G401 (cell line): ENCODE results near the gene KIAA0513. TPM values are rescaled to one million over a fixed set of nuclear protein-coding genes. Genes with fewer than 3 reads are reported as not detected.
A peak's percentile ranks its signal among the peaks of the same experiment; 100 is the strongest.

Source experiments
- DNase-seq: peaks from one replicate; pipeline ENCODE4 v3.0.0-alpha.2; 2015; ENCODE audit warnings: low spot score
- in situ Hi-C: cut with HindIII; loops from 2 replicates; pipeline ENCODE4 v1.10.0; 2016; ENCODE audit warnings: low sequenced_read_pairs, mixed read lengths
- total RNA-seq: library from RNA; depleted of rRNA; stranded (reverse); fragments of >200 nt; shearing (Covaris generic); gene quantifications from 2 replicates; pipeline ENCODE4 v1.2.3, GENCODE V29; 2014

KIAA0513 gene
- total RNA-seq, 1 experiment from 2014 or later = 10.5 TPM

DNA sequence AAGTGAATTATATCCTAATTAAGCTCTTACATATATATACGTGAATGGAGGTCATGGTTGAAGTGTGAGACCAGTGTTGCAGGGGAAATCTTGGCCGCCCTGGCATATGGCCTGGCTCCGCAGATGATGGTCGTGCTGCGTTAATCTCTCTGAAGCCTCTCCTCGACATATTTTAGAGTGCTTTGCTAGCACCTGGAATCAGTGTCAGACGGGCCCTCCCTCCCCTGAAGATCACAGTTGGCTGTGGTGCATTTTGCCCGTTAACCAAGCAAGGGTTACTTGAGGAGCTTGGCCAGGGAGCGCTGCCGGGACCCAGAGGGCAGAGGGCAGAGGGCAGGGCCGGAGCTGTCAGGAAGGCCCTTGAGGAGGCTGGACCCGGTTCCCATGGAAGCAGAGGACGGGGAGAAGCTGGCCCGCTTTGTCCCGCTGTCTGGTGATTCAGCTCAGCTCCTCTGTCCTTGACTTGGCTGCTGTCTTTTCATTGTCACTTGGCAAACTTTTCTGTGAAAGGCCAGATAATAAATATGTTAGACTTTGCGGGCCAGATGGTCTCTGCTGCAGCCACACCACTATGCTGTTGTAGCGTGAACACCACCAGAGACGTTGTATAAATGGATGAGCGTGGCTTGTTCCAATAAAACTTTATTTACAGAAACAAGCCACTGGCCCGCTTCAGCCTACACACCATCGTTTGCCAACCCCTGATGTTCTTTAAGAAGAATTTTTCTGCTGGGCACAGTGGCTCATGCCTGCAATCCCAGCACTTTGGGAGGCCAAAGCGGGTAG is 52.4 kb downstream of the KIAA0513 start:
- DNase-seq = no peak
- in situ Hi-C loops = no loop called here

GRCh38 chr16:85081038-85081437 is 53.4 kb downstream of the KIAA0513 start:
- in situ Hi-C loops = no loop called here
- no peak for DNase-seq

- in situ Hi-C loops = no loop called here
- no peak for DNase-seq
These were observed 54.2 kb downstream of the KIAA0513 start for GRCh38 chr16:85081765-85082164.

DNA sequence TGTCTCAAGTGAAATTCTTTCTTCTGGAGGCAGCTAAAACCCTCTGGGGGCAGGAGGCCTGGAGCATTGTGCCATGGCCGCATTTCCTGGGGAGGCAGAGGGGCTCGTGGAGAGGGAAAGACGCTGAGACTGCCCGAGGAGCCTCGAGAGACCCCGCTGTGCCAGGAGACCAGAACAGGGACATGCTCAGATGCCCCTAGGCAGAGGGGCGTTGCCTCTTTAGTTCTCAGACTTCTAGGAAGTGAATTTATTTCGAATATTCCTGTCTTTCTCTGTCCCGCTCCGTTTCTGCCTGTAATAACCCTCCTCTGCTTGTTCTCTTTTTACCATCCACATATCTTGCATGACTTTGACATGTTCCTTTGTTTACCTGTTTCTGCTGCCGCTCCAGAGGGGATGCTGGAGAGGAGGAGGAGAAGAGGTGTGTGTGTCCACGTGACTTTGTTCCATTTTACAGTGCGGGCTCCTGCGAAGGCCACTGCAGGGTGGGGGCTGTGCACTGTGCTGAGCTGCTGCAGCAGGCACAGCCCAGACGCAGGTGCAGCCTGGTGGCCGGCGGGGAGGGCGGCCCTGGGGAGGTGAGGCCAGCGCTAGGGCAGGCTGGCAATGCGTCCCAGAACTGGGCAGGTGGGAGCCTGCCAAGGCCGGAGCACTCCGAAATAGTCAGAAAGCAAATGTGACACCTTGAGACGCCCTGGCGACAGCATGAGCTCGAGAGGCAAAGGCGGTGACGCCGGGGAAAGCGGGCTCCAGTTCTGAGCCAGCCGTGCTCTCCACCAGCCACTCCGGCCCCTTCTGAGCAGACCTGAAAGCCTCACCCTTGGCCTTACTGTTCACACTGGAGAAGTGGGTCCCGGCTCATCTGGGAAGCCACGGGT is 54.8 kb downstream of the KIAA0513 start:
- in situ Hi-C loops = no loop called here
- DNase-seq = peak; percentile 79

- no peak for DNase-seq
- in situ Hi-C loops = no loop called here
These were observed 55.5 kb downstream of the KIAA0513 start for GRCh38 chr16:85083051-85083639.

GRCh38 chr16:85084841-85085510 is 57.4 kb downstream of the KIAA0513 start:
- in situ Hi-C loops = no loop called here
- no peak for DNase-seq

DNA sequence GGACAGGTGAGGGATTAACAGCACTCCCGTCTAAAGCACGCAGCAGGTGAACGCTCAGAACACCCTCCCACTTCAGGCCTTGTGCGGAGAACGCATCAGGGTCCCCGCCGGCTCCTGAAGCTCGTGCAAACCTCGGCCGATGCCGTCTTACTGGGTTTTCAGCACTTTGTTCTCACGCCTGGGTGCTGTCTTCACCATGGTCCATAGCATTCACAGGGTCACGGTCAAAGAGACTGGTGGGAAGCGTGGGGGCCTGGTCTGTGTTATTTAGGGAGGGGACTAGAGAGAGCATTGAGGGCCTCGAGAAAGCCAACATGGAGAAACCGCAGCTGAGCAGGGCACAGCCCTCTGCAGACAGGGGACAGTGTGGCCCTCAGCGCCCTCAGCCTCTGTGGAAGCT is 58.1 kb downstream of the KIAA0513 start:
- in situ Hi-C loops = no loop called here
- no peak for DNase-seq

DNA sequence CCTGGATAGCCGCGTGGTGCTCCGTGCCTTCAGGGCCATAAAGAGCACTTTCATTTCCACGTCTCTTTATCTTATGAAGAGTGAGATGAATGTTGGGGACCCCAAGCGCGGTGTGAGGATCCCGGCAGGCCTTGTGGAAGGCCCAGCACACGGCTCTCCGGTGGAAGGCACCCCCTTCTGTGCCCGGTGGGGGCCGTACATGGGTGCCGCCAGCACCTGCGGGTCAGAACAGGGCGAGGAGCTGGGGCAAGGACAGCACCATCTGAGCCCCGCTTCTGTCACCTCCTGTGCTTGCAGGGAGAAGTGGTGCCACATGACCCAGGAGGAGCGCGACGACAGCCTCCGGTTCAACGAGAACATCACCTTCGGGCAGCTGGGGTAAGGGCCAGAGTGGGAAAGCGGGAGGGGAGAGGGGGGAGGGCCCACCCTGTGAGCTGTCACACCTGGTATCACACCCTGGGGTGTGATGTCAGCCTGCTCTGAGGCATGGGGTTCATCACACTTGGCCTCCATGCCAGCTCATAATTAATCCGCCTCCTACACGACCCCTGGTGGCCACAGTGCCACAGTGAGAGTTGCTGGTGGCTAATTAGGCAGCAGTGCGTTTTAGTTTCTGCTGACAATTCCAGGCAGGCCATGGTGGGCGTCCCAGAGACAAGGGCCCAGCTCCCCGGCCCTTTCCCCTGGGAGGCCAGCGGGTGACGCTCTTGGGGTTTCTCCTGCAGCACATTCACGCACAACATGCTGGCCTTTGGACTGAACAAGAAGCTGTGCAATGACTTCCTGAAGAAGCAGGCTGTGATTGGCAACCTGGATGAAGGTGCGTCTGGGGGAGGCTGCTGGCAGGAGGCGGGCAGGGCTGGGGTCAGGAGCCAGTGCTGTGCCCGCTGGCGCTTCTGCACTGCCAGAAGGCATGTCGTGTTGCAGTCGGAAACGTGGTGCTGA is 59.0 kb downstream of the KIAA0513 start:
- in situ Hi-C loops = no loop called here

GRCh38 chr16:85087899-85088569 is 60.4 kb downstream of the KIAA0513 start:
- in situ Hi-C loops = no loop called here
- DNase-seq = peak; percentile 75

More for the DNA sequence above, 59.0 kb downstream of the KIAA0513 start:
- peak; percentile 92 for DNase-seq

DNA sequence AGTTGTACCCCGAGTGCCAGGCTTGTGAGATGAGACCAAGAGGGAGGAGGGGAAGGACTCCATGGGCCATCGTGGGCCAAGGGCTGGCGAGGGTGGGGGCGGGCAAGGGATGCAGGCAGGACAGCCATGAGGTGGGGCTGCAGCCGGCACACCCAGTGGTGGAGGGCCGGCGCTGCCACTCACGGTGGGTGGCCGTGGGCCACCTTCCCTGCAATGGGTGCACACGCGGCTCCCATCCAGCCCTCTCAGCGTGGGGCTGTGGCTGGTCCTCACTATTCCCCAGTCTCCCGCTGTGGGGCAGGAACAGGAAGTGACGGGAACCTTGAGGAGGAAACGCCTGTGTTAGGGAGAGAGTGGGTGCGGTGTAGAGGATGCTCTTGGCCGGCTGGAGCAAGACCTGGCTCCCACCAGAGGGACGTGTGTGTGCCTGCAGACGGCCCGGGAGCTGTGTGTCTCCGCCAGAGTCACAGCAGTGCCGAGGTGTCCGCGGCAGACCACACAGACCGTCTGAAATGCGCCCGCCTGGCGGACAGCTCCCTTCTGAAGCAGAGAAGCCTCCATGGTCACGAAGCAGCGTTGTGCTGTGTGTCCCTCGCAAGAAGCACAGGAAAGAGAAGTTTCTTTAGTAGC is 61.1 kb downstream of the KIAA0513 start:
- DNase-seq = no peak
- in situ Hi-C loops = no loop called here

DNA sequence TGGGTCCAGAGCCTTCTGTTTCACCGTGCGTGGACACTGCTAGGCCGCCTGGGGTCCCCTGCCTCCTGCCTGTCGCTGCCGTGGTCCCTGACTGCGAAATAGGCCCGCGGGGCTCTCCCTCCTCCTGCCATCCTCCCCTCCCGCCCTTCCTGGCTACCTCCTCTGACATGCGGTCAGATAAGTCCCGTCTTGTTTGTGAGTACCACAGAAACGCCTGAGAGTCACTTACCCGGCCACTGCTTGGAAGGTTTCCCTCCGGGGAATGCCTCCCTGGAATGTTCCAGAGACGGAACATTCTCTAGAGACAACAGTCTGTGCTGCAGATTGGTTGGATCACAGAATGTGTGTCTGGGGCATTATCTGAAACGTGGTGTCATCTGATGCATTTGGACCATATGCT is 61.9 kb downstream of the KIAA0513 start:
- in situ Hi-C loops = no loop called here
- DNase-seq = no peak

DNA sequence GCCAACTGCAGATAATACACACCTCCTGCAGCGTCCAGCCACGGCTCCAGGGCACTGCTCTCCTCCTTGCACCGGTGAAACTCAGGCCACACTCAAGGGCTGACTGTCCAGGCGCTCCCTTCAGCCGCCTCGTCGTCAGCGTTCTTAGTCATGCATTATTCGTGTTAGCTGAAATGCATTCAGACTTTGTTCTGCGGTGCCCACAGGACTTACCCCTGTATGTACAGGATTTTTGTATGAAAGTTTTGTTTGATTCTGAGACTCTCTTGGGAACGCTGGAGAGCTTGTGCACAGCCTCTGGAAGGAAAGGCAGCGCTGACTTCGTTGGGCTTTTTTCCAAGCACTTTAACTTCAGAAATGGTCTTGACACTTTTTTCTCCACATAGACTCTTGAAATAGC is 62.6 kb downstream of the KIAA0513 start:
- in situ Hi-C loops = no loop called here
- no peak for DNase-seq

- no peak for DNase-seq
- in situ Hi-C loops = no loop called here
These were observed 63.4 kb downstream of the KIAA0513 start for GRCh38 chr16:85090873-85091521.

DNA sequence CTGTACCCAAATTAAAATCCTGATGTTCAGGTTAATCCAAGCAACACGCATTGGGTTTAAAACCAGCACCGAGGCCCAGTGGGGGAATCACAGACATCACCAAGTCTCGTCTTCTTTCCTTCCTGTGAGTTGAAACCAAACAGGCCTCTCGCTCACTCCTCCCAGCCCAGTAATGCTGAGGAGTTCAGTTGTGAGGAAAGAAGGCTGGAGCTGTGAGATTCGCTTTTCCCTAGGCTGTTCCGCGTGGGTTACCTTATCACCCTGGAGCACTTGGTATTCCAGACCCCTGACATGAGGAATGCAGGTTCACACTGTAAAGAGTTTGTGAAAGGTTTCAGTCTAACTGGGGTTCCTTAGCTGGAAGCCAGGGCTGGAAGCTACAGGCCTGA is 63.9 kb downstream of the KIAA0513 start:
- in situ Hi-C loops = no loop called here
- no peak for DNase-seq

DNA sequence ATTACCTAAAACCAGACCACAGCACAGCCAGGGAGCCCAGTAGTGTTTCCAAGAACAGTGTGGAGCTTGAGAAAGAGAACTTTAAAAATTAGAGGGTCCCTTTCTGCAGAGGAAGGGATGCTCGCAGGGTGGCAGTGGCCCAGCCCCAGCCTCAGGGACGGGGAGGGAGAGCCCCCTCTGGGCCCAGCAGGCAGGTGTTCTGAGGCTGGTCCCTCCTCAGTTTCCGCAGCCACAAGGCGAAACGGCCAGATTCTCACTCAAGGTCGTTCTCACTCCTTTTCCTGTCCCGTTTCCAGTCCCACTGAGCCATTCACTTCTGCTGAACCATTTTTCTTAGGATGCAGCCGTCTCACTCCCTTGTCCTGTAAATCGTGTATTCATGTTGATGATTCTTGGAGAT is 64.7 kb downstream of the KIAA0513 start:
- no peak for DNase-seq
- in situ Hi-C loops = no loop called here

DNA sequence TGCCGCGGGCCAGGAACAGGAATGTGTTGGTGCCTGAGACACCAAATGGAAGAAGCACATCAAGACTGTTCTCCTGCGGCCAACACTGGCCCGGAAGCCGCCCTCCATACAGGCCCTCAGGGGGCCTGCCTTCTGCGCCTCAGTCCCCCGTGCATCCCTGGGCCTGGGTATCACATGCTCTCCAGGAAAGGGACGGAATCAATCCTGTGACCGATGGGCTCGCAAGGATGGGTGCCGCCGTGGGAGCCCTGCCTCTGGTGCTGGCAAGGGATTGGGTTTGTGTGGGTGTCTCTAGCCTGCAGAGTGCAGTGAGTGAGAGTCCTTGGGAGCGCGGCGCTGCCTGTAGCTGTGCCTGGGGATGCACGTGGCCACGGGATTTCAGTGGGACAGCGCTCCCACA is 65.3 kb downstream of the KIAA0513 start:
- in situ Hi-C loops = no loop called here
- DNase-seq = no peak

DNA sequence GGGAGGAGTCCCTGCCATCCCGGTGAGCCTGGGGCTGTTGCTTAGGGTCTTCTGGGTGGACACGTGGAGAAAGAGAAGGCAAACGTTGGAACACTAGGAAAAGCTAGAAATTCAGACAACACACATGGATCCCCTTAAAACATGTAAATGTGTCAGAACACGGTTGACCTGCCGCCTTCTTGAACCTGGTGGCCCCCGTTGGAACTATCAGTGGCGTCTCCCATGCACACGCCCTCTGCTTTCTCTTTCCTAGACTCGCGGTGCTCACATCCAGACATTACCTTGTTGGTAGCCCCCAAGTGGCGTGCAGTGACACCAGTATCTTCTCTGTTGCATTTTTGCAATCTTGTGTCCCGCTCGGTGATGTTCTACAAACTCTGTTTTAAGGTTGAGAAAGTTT is 66.1 kb downstream of the KIAA0513 start:
- DNase-seq = no peak
- in situ Hi-C loops = no loop called here
